ENCODE results near the gene CEP350. TPM values are rescaled to one million over a fixed set of nuclear protein-coding genes. Genes with fewer than 3 reads are reported as not detected.

The CEP350 gene
- total and polyA plus RNA-seq, 2 of the 4 experiments (the other 2 are of a cell fraction): 5.0 to 36.4 TPM

GRCh38 chr1:179938752-179939151, 15.9 kb upstream of the CEP350 start:
- ChIA-PET CTCF (no interaction called here), POLR2A (ENCODE audit: unreplicated experiment) (no interaction called here)
- no peak overlapping the region for H3K4ac ChIP-seq (ENCODE audit: low read depth, low read length)
- intact Hi-C loops (cut with micrococcal nuclease) (no loop called here), dilution Hi-C loops (cut with HindIII; ENCODE audit: low sequenced_read_pairs, unreplicated experiment) (no loop called here), in situ Hi-C loops (cut with MboI; ENCODE audit: low sequenced_read_pairs) (no loop called here)
- no peak overlapping the region for H2BK20ac ChIP-seq (ENCODE audit: low read depth, low read length)
- no peak for ATAC-seq (ENCODE audit: low read depth)
- no peaks in the 10 kb centered on the region for H3K9me3 ChIP-seq (ENCODE audit: control insufficient read depth, insufficient read depth, low read length)
- no peak overlapping the region for H2AFZ ChIP-seq (replicated peaks; ENCODE audit: low read length, poor library complexity)
- H4K8ac ChIP-seq (ENCODE audit: low read depth in 2 of 2, low read length in 2 of 2): no peak overlapping the region
- no peak overlapping the region for H3K23ac ChIP-seq (ENCODE audit: low read depth, low read length)
- no peaks in the 10 kb centered on the region for H3K4me1 ChIP-seq (ENCODE audit: control insufficient read depth, insufficient read depth, low read length)
- no peak overlapping the region for H2AK9ac ChIP-seq (replicated peaks; ENCODE audit: low read depth, low read length, poor library complexity)
- H3K14ac ChIP-seq (replicated peaks; ENCODE audit: low read depth, low read length): no peak overlapping the region
- H3K4me3 ChIP-seq (ENCODE audit: insufficient read depth, low read depth, low read length): no peak overlapping the region
- H3K79me1 ChIP-seq (ENCODE audit: low read depth in 1 of 2, low read length in 2 of 2): no peaks in the 10 kb centered on the region
- H3K9ac ChIP-seq (ENCODE audit: low read depth, low read length): no peak overlapping the region
- no CpG with 5 or more reads among the region's 2 CpGs for WGBS, 2 experiments (ENCODE audit: extremely low coverage in 2 of 2, insufficient read length in 1 of 2)
- no peak overlapping the region for H3K56ac ChIP-seq (ENCODE audit: extremely low read depth, insufficient read depth, low read length)
- H3K9me1 ChIP-seq (ENCODE audit: insufficient read depth, low read length): no peaks in the 10 kb centered on the region
- peaks cover 5% of the 10 kb centered on the region for H3K27me3 ChIP-seq (ENCODE audit: control insufficient read depth, insufficient read depth, low read length)
- H4K91ac ChIP-seq (ENCODE audit: insufficient read depth, low read depth, low read length): no peak overlapping the region
- TF ChIP-seq MXI1 (IDR thresholded peaks at IDR 0.05; ENCODE audit: borderline replicate concordance, low read depth, low read length) (no peak), RAD21 (IDR thresholded peaks at IDR 0.05; ENCODE audit: low read length) (no peak), RCOR1 (IDR thresholded peaks at IDR 0.05; ENCODE audit: insufficient replicate concordance, low read length) (no peak), BHLHE40 (IDR thresholded peaks at IDR 0.05; ENCODE audit: low read depth, low read length) (no peak), CHD1 (IDR thresholded peaks at IDR 0.05; ENCODE audit: low read depth, low read length) (no peak), NFE2L2 (IDR thresholded peaks at IDR 0.05; ENCODE audit: low read depth, low read length) (no peak), FOS (IDR thresholded peaks at IDR 0.05; ENCODE audit: low read depth, low read length) (no peak), POLR2A (IDR thresholded peaks at IDR 0.05; ENCODE audit: low read depth, low read length) (no peak), ELK1 (IDR thresholded peaks at IDR 0.05; ENCODE audit: borderline replicate concordance, low read depth, low read length) (no peak)
- H2BK15ac ChIP-seq (ENCODE audit: low read depth, low read length): no peak overlapping the region
- H2AK5ac ChIP-seq (ENCODE audit: low read depth, low read length): no peak overlapping the region
- BruUV-seq (replicated peaks): no TSS peak
- no peak overlapping the region for H2BK5ac ChIP-seq (ENCODE audit: low read depth, low read length, poor library complexity, severe bottlenecking)
- no peaks in the 10 kb centered on the region for H3K36me3 ChIP-seq (ENCODE audit: control insufficient read depth, insufficient read depth, low read length)
- no peak overlapping the region for H2BK120ac ChIP-seq (ENCODE audit: low read depth, low read length)
- H4K20me1 ChIP-seq (ENCODE audit: insufficient read depth, low read length): no peaks in the 10 kb centered on the region
- H3K18ac ChIP-seq (ENCODE audit: low read depth, low read length): no peak overlapping the region
- no peak overlapping the region for H4K5ac ChIP-seq (ENCODE audit: low read depth, low read length)
- H3K4me2 ChIP-seq (ENCODE audit: low read depth, low read length): no peak overlapping the region
- H3K27ac ChIP-seq (ENCODE audit: insufficient read depth, low read length): no peak overlapping the region
- peak; percentile 36 for DNase-seq
